NCI-H2196 (cell line): Measurements from ENCODE around the gene TBC1D30.

ENCODE experiments used
- DNase-seq: peaks from one replicate; lab custom pipeline; 2025; ENCODE audit not compliant: unreplicated experiment; lab: John Stamatoyannopoulos, UW

TBC1D30 gene

GRCh38 chr12:64858882-64859605, 34.6 kb downstream of the TBC1D30 start:
- DNase-seq: no peak

DNA sequence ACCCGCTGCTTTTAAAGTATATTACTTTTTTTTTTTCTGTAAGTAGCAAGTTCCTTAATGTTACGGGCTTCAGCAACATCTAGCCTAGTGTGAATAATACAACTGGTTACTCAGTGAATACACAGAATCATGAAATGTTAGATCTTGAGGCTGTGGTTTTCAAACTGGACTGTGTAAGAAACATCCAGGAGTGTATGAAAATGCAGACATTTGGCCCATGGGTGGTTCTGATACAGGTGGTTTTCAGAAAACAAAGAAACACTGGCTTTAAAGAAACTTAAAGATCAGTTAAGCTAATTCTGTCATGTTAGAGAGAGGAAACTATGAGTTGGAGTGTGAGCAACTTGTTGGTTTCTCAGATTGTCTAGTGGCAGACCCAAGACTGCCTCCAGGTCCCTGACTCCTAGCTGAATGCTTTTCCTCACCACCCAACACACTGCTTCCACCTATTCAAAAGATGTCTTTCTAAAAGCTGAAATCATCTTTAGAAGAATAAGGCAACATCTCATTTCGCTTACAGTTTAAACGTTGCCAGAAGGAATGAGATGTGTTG, 36.1 kb downstream of the TBC1D30 start:
- DNase-seq: no peak

- DNase-seq: no peak
Observed at GRCh38 chr12:64864319-64864718, 39.9 kb downstream of the TBC1D30 start.

- no peak for DNase-seq
Observed at GRCh38 chr12:64875186-64875585, 50.7 kb downstream of the TBC1D30 start.

DNA sequence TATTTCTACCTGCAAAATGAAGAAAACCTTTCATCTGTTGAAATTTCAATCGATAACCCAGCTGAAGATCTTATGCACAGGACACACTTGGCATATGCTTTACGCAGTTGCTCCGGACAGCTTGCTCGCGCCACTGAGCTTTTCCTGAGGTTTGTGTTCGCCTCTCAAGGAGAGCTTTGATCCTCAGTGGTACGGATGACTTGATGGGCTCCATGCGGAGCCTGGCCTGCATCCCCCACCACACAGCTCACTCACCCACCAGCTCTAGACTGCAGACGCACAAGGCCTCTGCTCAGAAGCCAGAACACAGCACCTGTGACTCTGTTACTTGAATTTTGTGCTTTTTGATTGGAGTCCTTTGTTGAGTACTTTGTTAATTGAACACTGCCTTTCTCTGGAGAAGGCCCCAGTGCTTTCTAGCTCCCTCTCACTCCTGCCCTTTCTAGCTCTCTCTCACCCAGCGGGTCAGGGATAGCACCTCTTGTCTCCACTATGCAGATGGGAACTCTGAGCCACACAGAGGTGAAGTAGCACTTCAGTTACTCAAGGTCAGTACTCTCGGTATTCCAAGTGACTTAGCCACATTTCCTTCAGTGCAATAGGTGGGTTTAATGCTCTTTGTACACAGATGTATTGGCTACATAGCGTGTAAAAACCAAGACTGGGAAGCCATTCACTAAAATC, 52.1 kb downstream of the TBC1D30 start:
- no peak for DNase-seq

GRCh38 chr12:64877363-64878004, 53.0 kb downstream of the TBC1D30 start:
- no peak for DNase-seq

- DNase-seq: no peak
Observed at GRCh38 chr12:64882687-64883086, 58.2 kb downstream of the TBC1D30 start.

DNA sequence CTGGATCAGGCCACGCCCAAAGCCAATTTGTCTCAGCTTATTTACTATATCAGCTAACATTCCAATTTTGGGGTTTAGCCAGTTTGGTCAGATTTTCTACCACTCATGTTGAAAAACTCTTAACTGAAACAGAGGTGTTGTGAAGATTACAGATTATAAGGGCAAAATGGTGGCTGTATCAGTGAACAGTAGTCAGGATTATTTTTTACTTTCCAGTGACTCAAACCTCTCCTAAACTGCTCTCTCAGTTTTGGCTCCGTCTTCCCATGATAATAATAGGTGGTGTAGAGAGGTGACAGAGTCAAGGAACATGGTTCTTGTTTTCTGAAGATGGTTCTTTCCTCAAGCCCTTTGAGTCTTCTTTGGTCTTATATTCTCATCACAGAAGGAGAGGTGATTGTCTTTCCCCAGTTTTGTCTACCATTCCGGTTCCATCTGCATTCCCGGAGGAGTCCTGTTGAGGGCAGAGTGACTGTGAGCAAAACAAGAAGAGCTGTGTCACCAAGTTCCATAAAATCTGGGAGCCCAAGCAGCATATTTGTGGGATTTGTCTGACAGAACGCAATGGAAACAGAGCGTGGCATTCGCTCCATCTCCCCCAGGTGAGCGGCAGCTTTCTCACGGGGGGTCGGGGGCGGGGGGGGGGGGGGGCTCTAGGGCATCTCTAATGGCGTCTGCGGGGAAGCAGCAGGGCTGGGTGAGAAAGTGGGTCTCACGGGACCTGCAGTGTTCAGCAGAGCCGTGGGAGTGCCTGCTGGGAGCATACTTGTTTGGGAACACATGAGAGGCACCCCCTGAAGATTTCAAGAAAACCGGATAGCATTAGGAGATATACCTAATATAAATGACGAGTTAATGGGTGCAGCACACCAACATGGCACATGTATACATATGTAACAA, 59.1 kb downstream of the TBC1D30 start:
- DNase-seq: no peak

GRCh38 chr12:64884164-64884542, 59.7 kb downstream of the TBC1D30 start:
- no peak for DNase-seq

GRCh38 chr12:64884728-64885127, 60.3 kb downstream of the TBC1D30 start:
- no peak for DNase-seq

DNA sequence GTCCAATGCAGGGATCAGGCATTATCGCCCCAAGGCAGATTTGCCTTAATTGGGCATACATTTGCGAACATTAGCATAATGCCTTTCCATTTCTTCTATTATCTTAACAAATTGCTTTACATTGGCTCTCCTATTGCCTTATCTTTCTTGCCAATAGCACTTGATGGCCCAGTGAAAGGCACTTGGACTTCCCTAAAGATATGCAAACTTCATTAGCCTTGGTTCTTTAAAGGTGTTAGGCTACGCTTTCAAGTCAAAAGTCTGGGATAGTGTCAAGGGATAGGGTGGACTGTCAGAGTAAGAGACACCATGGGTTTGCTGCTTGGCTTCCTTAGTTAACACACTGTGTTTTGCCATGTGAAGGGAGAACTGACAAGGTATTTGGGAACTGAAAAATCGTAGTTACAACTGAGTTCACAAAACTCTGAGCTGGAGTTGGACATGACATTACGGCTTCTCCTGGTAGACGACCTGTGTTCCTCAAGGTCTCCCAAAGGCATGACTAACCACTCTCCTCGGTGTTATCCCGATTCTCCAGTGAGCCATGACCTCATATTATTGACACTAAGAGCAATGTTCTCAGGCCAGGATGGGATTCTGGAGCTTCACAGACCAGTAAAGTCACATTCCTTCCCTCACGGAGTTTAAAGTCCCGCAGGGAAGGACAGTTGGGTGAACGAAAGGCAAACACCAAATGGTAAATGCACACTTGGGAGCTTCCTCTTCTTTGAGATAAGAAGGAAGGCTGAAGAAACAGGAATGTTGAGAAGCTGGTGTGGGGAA, 65.2 kb downstream of the TBC1D30 start:
- no peak for DNase-seq

GRCh38 chr12:64890873-64891468, 66.5 kb downstream of the TBC1D30 start:
- DNase-seq: peak; percentile 81

GRCh38 chr12:64891629-64892028, 67.2 kb downstream of the TBC1D30 start:
- no peak for DNase-seq

GRCh38 chr12:64892561-64892960, 68.1 kb downstream of the TBC1D30 start:
- no peak for DNase-seq

- DNase-seq: no peak
Observed at GRCh38 chr12:64893961-64894360, 69.5 kb downstream of the TBC1D30 start.

- no peak for DNase-seq
Observed at GRCh38 chr12:64894827-64895475, 70.5 kb downstream of the TBC1D30 start.

DNA sequence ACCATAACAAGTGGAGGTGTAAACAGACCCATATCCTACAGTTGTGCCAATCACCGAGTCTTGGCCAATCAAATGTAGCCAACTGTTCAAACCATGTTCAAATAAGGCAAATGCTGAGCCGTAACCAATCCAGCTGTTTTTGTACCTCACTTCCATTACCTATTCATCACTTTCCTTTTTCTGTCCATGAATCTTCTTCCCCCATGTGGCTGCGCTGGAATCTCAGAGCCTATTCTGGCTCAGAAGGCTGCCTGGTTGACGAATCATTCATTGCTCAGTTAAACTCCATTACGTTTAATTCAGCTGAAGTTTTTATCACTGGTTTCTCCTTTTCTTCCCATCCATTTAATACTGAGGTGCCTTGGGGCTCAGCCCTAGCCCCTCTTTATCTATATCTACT, 71.1 kb downstream of the TBC1D30 start:
- no peak for DNase-seq

DNA sequence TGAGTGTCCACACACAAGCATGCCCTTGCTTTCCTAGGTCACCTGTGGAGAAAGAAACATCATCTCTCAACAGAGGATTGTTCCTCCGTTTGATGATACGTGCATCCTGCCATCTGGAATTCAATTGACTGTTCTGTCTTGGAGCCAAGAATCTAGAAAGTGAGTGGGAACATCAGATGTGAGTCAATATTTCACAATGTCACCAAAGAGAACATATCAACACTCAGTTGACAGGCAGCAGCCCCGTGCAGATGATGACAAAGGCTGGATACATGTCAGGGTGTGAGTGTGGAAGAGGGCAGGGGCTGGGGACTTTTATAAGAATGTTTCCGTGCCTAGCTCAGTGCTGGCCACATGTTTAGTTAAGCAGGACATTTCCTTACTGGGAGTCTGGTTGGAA, 76.1 kb downstream of the TBC1D30 start:
- DNase-seq: no peak

DNA sequence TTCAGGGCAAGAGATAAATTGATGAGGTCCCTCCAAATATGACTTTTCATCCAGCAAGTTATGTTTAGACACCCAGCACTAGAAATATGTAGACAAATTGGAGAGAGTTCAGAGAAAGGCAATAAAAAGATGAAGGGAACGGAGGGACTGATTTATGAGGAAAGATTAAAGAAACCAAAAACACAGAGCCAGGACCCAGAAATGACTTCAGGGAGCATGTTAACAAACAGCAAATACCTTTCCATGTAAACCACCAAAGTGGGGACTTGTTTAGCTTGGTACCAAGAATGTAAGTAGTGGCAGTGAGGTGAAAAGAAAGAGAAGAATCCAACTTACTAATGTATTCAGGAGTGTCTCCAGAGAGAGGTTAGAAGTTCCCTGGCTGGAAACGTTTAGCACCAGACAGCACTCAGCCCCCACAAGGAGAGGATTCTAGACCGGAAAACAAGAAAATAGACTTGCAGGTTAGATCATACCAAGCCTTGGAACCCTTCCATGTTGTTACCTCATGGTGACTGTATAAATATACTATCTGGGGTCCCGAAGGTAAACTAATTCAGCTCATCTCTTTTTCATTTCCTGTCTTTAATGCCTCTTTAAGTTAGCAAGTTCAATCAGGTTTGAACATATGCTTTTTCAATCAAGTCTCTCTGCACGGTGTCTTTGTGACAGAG, 79.2 kb downstream of the TBC1D30 start:
- DNase-seq: no peak
